ENCODE results near the gene RNF180. TPM values are rescaled to one million over a fixed set of nuclear protein-coding genes. Genes with fewer than 3 reads are reported as not detected.
"Not testable (repeated sequence)": the region's sequence is repeated elsewhere in the genome, so short reads cannot be mapped to it uniquely, and the experiment has no call there.

The RNF180 gene
- total and polyA plus RNA-seq, 2 donors (not counting 3 experiments of a cell fraction or from before 2014, with no cell fraction given): 0.62 to 5.6 TPM

GRCh38 chr5:64286381-64286780 is 120.7 kb downstream of the RNF180 start:
- BruUV-seq (replicated peaks): no TSS peak
- TF ChIP-seq POLR2A (IDR thresholded peaks at IDR 0.05; ENCODE audit: low read depth, low read length) (no peak), EZH2 (IDR thresholded peaks at IDR 0.05; ENCODE audit: borderline replicate concordance, low read depth, low read length, severe bottlenecking) (no peak), FOS (IDR thresholded peaks at IDR 0.05; ENCODE audit: borderline replicate concordance, insufficient read depth, low read length) (no peak), CTCF (IDR thresholded peaks at IDR 0.05; ENCODE audit: extremely low read depth in 1 of 2, insufficient read depth in 1 of 2, low read depth in 1 of 2, low read length in 2 of 2) (no peak), MAX (IDR thresholded peaks at IDR 0.05; ENCODE audit: insufficient read depth, insufficient read length) (no peak), POLR2AphosphoS5 (IDR thresholded peaks at IDR 0.05; ENCODE audit: insufficient read depth, low read depth, low read length) (no peak), MYC (IDR thresholded peaks at IDR 0.05; ENCODE audit: low read depth, low read length) (no peak), GATA2 (IDR thresholded peaks at IDR 0.05; ENCODE audit: insufficient read depth, insufficient read length, low read depth, low read length) (no peak), JUN (IDR thresholded peaks at IDR 0.05; ENCODE audit: borderline replicate concordance, insufficient read depth, insufficient read length, low read depth) (no peak)
- no peak for FAIRE-seq

GRCh38 chr5:64288496-64288895 is 122.9 kb downstream of the RNF180 start:
- H3K4me3 ChIP-seq (replicated peaks in 1 of 3; ENCODE audit: insufficient read depth in 1 of 3, low read depth in 1 of 3, low read length in 3 of 3); intact Hi-C loops (cut with micrococcal nuclease); dilution Hi-C loops (cut with MboI; ENCODE audit: extremely low pct_ligation_motif_present, low sequenced_read_pairs); DNase-seq (ENCODE audit: low read depth, low spot score); H3K36me3 ChIP-seq (ENCODE audit: control insufficient read depth in 2 of 2, extremely low read depth in 1 of 2, insufficient read depth in 2 of 2, low read length in 2 of 2); H3K9ac ChIP-seq (replicated peaks; ENCODE audit: extremely low read depth, insufficient read depth, low read length); BruUV-seq (replicated peaks); H3K9me3 ChIP-seq (replicated peaks; ENCODE audit: control insufficient read depth, insufficient read depth, low read length); H3K27me3 ChIP-seq (ENCODE audit: control insufficient read depth in 2 of 2, insufficient read depth in 2 of 2, low read length in 2 of 2); FAIRE-seq; H3K4me1 ChIP-seq (ENCODE audit: control insufficient read depth, extremely low read depth, insufficient read depth, low read length); H3K9me1 ChIP-seq (replicated peaks; ENCODE audit: control insufficient read depth, extremely low read depth, insufficient read depth, low read length); CTCF ChIA-PET; H3K27ac ChIP-seq (ENCODE audit: insufficient read depth, low read depth, low read length); H4K20me1 ChIP-seq (replicated peaks; ENCODE audit: control insufficient read depth, extremely low read depth, insufficient read depth, low read length); H2AFZ ChIP-seq (ENCODE audit: low read depth, low read length); POLR2A ChIA-PET; H3K4me2 ChIP-seq (ENCODE audit: insufficient read depth, low read length); H3K79me2 ChIP-seq (ENCODE audit: control insufficient read depth, insufficient read depth, low read length): not testable (repeated sequence)

More at GRCh38 chr5:64286381-64286780, 120.7 kb downstream of the RNF180 start:
- Histone ChIP-seq H4K20me1 (replicated peaks; ENCODE audit: control insufficient read depth, extremely low read depth, insufficient read depth, low read length) (no peaks in the 10 kb centered on the region), H2AFZ (ENCODE audit: low read depth, low read length) (no peak overlapping the region), H3K9me3 (replicated peaks; ENCODE audit: control insufficient read depth, insufficient read depth, low read length) (no peaks in the 10 kb centered on the region), H3K27ac (ENCODE audit: insufficient read depth, low read depth, low read length) (no peak overlapping the region), H3K79me2 (ENCODE audit: control insufficient read depth, insufficient read depth, low read length) (no peaks in the 10 kb centered on the region), H3K9ac (replicated peaks; ENCODE audit: extremely low read depth, insufficient read depth, low read length) (no peak overlapping the region), H3K9me1 (replicated peaks; ENCODE audit: control insufficient read depth, extremely low read depth, insufficient read depth, low read length) (no peaks in the 10 kb centered on the region), H3K4me3 (replicated peaks in 1 of 3; ENCODE audit: insufficient read depth in 1 of 3, low read depth in 1 of 3, low read length in 3 of 3) (no peak overlapping the region), H3K4me2 (ENCODE audit: insufficient read depth, low read length) (no peak overlapping the region), H3K27me3 (ENCODE audit: control insufficient read depth in 2 of 2, insufficient read depth in 2 of 2, low read length in 2 of 2) (no peaks in the 10 kb centered on the region), H3K36me3 (ENCODE audit: control insufficient read depth in 2 of 2, extremely low read depth in 1 of 2, insufficient read depth in 2 of 2, low read length in 2 of 2) (no peaks in the 10 kb centered on the region), H3K4me1 (ENCODE audit: control insufficient read depth, extremely low read depth, insufficient read depth, low read length) (no peaks in the 10 kb centered on the region)
- dilution Hi-C loops (cut with MboI; ENCODE audit: extremely low pct_ligation_motif_present, low sequenced_read_pairs): no loop called here
- DNase-seq (ENCODE audit: low read depth, low spot score): no peak
- intact Hi-C loops (cut with micrococcal nuclease): no loop called here
- POLR2A ChIA-PET: no interaction called here
- CTCF ChIA-PET: no interaction called here

Measured in endothelial cell of umbilical vein (primary cell).